Effector CD4-positive, alpha-beta T cell (primary cell): ENCODE measurements around the gene BANF2.
"Not testable (repeated sequence)": the region's sequence is repeated elsewhere in the genome, so short reads cannot be mapped to it uniquely, and the experiment has no call there.

Experiments
- DNase-seq: peaks from one replicate; pipeline ENCODE4 v3.0.0-alpha.2; 2020

Gene BANF2

DNA sequence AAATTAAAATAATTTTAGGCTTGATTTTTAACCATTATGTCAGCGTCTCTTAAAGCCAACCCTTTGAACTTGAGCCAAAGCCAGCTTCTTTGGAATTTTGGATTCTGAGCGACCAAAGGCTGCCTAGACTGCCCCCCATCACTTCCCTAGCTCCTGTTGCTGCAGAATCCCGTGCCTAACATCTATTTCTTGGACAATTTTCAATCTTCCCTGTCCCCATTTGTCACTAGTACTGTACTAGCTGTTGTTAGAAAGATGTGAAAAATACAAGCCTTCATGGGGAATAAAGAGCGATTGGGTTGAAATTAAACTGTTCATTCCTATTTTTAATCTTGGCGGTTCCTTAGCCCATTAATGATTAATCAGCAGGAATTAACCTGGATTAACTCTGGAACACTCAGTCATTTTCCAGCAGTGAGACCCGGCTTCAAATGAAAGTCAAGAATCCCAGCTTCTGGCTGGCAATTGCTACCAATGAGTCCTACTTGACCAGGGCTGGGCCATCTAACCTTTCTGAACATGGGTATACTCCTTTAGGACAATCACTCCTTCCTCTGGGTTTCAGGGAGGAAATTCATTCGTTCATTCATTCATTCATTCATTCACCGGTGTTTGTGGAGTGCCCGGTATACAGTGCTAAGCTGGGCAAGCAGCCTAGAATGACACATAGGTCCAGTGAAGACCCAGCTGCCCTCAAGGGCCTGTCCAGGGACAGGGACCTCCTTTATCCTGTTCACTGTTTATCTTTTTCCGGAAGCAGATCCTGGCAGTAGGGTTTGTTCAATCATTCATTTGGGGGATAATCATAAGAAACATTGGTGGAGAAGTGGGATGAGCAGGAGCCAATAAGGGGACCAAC lies 16.3 kb upstream of the BANF2 start:
- no peak for DNase-seq

- no peak for DNase-seq
These were observed 15.5 kb upstream of the BANF2 start for GRCh38 chr20:17684077-17684888.

DNA sequence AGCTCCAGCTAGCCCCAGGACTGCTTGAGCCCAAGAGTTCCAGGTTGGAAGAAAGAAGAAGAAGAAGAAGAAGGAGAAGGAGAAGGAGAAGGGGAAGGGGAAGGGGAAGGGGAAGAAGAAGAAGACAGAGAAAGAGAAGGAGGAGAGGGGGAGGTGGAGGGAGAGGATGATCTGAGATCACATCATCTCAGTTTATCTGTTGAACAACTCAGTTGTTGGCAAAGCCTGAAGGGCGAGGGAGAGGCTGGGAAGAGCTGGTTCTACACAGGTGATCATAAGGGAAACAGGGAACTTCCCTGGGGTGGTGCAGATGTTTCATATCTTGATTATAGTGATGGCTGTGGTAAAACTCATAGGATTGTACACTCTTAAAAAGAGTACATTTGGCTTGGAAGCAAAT lies 14.6 kb upstream of the BANF2 start:
- DNase-seq: no peak

DNA sequence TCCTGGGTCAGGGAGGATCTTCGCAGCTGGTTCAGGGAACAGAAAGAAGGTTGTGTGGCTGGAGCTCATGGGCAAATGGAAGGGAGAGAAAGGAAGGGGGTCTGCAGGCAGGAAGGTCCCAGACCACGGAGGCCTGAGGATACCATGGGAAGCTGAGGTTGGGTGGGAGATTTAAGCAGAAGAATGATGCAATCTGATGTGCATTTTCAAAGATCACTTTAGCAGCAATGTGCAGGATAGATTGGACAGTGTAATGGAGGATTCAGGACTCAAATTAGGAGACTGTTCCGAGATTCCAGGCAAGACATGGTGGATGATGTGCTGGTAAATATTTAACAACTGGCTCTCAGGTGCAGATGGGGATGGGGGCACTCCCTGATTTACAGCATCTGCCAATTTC lies 12.0 kb upstream of the BANF2 start:
- no peak for DNase-seq

GRCh38 chr20:17688965-17689364 lies 10.8 kb upstream of the BANF2 start:
- no peak for DNase-seq

DNA sequence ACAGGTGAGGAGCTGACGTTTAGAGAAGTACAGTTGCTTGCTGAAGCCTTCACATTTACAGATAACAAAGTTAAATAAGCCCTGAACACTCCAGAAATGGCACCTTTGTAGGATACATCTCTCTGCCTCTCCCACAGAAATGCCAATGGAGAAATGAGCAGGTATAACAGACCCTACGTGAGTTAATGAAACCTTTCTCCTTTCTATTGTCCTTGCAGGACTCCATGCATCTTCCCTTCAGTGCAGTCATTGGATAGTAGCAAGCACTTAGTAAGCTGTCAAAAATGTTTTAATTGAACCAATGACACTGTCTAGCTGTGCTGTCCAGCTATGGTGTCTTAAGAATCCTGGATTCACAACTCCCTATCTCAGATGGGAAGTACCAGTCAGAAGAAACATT lies 9.6 kb upstream of the BANF2 start:
- DNase-seq: no peak

DNA sequence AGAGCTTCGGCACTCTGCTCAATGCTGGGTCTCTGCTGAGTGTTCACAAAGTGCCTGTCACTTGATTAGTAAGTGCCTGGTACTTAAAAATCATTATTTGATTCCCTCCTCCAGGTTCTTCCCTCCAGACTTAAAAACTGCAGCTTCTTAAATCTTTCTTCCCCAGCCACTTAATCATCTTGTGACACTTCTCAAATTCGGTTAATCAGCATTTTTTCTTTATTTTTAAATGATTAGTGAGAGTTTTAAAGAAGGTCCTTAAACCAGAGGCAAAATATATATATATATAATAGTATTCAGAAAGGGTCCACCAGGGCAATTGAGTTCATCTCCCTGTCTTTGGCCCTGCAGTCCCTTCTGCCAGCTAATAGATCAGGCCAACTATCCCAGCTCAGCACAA lies 8.0 kb upstream of the BANF2 start:
- no peak for DNase-seq

GRCh38 chr20:17693444-17694001 lies 6.2 kb upstream of the BANF2 start:
- no peak for DNase-seq

- no peak for DNase-seq
These were observed 5.0 kb upstream of the BANF2 start for GRCh38 chr20:17694767-17695166.

GRCh38 chr20:17696287-17696686 lies 3.5 kb upstream of the BANF2 start:
- no peak for DNase-seq

DNA sequence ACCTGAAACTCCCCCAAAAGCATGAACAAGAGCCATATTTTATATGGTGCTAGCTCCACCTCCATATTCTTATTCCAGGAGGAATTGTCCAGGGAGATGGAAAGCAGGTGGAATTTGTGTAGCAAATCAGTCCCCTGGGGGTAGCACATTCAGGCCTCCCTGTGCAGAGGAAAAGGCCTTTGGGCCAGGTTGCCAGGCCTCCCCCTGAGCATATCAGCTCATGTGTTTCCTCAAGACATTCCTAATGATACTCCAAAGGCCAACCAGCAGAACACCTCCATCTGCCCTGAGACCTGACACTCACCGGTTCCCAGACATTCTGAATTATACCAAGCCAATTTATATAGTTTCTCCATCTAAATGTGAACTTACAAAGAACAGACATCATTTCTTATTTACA lies 2.6 kb upstream of the BANF2 start:
- no peak for DNase-seq

- DNase-seq: no peak
These were observed 1.4 kb upstream of the BANF2 start for GRCh38 chr20:17698384-17698783.

DNA sequence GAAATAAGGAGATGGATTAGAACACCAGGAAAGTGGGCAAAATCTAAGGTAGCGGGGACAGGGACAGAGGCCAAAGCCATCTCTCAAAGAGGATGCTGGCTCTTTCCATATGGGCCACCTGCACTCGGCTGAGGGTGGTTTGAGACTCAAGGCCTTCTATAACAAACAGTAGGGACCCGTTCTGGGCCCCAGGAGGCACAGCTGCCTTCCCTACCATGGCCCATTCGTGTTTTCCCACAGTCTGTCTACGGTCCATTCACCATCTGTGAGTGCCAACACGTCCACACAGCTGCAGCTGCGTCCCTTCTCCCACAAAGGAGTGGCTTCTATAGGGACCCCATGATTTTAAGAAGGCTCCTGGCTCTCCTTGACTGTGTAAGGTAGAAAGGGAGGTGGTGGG lies 871 bp downstream of the BANF2 start:
- DNase-seq: no peak

- no peak for DNase-seq
These were observed 2.1 kb downstream of the BANF2 start for GRCh38 chr20:17701826-17702225.

GRCh38 chr20:17704589-17705317 lies 5.0 kb downstream of the BANF2 start:
- DNase-seq: no peak

DNA sequence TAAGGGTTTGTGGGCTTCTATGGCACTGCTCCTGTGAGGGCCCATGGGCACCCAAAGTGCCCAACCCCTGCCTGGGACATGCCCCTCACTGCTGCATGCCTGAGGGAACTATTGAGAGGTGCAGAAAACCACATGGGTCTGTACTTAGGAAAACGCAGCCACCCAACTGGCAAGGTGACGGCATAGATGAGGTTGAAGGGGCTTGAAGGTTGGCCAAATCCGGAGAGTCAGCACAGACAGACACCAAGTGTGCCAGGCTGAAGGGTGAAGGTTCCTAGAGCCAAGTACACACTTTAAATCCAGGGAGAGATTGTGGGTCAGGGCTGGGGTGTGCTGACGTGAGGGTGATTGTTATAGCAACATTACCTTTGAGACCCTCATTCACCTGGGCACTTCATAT lies 6.2 kb downstream of the BANF2 start:
- DNase-seq: no peak

DNA sequence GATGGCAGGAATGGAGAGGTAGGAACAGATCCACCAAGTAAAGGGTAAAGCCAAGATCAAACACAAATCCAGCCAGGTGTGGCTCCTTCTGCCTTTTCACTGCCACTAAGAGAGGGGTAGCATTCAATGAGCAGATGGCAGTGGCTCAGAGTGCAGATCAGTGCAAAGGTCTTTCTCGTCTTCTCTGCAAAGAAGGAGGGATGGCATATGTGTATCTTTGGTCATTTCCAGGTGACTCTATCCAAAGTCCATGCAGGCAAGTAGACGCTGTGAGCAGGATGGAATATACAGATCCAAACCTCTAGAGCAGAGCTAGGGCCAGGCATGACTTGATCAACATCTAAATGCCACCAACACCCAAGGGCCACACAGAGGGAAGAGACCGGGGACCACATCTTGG lies 6.9 kb downstream of the BANF2 start:
- DNase-seq: no peak

DNA sequence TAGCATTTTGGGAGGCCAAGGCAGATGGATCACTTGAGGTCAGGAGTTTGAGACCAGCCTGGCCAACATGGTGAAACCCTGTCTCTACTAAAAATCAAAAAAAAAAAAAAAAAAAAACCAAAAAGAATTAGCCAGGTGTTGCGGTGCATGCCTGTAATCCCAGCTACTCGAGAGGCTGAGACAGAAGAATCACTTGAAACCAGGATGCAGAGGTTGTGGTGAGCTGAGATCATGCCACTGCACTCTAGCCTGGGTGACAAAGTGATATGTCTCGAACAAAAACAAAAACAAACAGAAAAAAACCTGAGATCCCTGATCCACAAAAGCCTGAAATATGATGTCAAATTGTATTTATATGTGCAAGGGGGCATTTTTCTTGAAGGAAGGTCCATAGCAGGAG lies 8.2 kb downstream of the BANF2 start:
- DNase-seq: not testable (repeated sequence)

DNA sequence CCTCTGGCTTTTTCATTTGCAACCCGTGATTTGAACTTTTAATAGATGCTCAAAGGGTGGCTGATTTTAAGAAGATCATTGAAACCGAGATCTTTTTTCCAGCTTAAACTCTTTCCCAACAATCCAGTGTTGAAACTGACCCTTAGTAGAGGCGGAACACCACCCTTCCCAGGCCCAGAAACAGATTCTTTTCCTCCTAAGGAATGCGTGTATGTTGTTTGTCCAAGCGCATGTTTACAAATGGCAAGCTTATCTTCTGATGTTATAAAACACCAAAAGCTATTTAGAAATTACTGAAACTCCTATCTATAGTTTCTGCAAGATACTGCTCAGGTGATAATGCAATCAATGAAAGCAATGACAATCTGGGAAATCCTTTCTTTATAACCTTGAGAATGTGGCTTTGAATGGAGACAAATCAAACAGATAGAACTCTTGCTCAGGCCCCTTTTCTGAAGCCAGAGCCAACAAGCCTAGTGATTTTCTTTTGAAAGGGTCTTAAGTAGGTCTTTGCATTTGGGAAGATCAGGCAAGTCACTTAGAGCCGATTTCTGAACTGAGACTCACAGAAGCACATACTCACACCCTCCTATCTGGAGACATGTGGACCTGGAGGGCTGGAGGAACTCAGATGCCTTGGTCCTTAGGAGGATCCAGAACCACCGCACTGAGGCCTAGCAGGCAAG lies 9.1 kb downstream of the BANF2 start:
- no peak for DNase-seq

GRCh38 chr20:17709361-17710293 lies 9.9 kb downstream of the BANF2 start:
- no peak for DNase-seq
